ENCODE measurements around the gene DHFR. TPM values are rescaled to one million over a fixed set of nuclear protein-coding genes. Genes with fewer than 3 reads are reported as not detected.

The DHFR gene
- total and polyA plus RNA-seq, 9 of the 15 experiments (the other 6 are each of a cell fraction or from before 2014, with no cell fraction given): 45.6 to 176 (median 97.7) TPM

DNA sequence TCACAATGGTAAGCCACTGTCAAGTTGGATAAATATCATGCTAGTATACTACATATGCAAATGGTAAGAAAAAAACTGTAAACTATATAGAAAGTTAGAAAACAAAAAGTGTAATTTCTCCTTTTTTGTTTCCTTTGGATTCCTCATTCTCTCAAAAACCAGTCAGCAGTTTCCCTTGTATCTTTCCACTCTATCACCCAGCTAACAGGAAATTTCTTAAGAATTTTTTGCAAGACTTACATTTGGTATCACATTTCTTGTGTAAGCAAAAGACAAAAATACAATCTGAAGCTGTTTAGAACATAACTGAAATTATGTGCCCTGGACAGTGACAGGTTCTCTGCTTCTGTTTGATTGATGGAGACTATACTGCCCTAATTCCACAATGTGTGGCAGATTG is 25.5 kb downstream of the DHFR start (continued):
- TF ChIP-seq, protein P1, sequence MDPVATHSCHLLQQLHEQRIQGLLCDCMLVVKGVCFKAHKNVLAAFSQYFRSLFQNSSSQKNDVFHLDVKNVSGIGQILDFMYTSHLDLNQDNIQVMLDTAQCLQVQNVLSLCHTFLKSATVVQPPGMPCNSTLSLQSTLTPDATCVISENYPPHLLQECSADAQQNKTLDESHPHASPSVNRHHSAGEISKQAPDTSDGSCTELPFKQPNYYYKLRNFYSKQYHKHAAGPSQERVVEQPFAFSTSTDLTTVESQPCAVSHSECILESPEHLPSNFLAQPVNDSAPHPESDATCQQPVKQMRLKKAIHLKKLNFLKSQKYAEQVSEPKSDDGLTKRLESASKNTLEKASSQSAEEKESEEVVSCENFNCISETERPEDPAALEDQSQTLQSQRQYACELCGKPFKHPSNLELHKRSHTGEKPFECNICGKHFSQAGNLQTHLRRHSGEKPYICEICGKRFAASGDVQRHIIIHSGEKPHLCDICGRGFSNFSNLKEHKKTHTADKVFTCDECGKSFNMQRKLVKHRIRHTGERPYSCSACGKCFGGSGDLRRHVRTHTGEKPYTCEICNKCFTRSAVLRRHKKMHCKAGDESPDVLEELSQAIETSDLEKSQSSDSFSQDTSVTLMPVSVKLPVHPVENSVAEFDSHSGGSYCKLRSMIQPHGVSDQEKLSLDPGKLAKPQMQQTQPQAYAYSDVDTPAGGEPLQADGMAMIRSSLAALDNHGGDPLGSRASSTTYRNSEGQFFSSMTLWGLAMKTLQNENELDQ (CRISPR knock-in tag; IDR thresholded peaks at IDR 0.05; ENCODE audit: borderline replicate concordance): no peak

DNA sequence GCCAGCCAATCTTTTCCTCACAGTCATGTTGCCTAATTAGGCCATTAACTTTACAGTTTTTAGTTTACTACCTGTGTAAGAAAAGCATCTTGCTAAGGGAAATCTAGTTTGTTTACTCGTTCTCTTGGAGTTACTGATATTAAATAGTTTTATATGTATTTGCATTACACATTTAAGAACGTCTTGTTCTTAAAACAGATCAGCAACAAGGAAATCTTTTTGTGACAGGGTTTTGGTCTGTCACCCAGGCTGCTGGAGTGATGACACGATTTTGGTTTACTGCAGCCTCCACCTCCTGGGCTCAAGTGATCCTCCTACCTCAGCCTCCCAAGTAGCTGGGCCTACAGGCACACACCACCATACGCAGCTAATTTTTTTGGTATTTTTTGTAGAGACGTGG is 29.6 kb downstream of the DHFR start:
- WGBS (ENCODE audit: insufficient coverage, low coverage, missing lambda C conversion rate): 62% methylated on average over 5 of the region's 5 CpGs
- intact Hi-C loops (cut with micrococcal nuclease): no loop called here
- TF ChIP-seq, protein P2, sequence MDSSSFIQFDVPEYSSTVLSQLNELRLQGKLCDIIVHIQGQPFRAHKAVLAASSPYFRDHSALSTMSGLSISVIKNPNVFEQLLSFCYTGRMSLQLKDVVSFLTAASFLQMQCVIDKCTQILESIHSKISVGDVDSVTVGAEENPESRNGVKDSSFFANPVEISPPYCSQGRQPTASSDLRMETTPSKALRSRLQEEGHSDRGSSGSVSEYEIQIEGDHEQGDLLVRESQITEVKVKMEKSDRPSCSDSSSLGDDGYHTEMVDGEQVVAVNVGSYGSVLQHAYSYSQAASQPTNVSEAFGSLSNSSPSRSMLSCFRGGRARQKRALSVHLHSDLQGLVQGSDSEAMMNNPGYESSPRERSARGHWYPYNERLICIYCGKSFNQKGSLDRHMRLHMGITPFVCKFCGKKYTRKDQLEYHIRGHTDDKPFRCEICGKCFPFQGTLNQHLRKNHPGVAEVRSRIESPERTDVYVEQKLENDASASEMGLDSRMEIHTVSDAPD (CRISPR knock-in tag; IDR thresholded peaks at IDR 0.05): no peak
- TF ChIP-seq FOXP1 (CRISPR knock-in tag; IDR thresholded peaks at IDR 0.05): no peak
- TF ChIP-seq MED1 (CRISPR knock-in tag; IDR thresholded peaks at IDR 0.05; ENCODE audit: borderline replicate concordance): no peak
- TF ChIP-seq, protein P3, sequence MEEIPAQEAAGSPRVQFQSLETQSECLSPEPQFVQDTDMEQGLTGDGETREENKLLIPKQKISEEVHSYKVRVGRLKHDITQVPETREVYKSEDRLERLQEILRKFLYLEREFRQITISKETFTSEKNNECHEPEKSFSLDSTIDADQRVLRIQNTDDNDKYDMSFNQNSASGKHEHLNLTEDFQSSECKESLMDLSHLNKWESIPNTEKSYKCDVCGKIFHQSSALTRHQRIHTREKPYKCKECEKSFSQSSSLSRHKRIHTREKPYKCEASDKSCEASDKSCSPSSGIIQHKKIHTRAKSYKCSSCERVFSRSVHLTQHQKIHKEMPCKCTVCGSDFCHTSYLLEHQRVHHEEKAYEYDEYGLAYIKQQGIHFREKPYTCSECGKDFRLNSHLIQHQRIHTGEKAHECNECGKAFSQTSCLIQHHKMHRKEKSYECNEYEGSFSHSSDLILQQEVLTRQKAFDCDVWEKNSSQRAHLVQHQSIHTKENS (CRISPR knock-in tag; IDR thresholded peaks at IDR 0.05): no peak
- no peak for TF ChIP-seq CEBPB (tag; IDR thresholded peaks at IDR 0.05)
- TF ChIP-seq, protein P4, sequence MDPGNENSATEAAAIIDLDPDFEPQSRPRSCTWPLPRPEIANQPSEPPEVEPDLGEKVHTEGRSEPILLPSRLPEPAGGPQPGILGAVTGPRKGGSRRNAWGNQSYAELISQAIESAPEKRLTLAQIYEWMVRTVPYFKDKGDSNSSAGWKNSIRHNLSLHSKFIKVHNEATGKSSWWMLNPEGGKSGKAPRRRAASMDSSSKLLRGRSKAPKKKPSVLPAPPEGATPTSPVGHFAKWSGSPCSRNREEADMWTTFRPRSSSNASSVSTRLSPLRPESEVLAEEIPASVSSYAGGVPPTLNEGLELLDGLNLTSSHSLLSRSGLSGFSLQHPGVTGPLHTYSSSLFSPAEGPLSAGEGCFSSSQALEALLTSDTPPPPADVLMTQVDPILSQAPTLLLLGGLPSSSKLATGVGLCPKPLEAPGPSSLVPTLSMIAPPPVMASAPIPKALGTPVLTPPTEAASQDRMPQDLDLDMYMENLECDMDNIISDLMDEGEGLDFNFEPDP (CRISPR knock-in tag; IDR thresholded peaks at IDR 0.05): no peak
- no peak for TF ChIP-seq SRF (CRISPR knock-in tag; IDR thresholded peaks at IDR 0.05)
- TF ChIP-seq FIP1L1 (IDR thresholded peaks at IDR 0.05; ENCODE audit: low read depth, low read length, poor library complexity, severe bottlenecking): no peak
- no peak for TF ChIP-seq CEBPG (CRISPR knock-in tag; IDR thresholded peaks at IDR 0.05)
- no peak for TF ChIP-seq CEBPG (tag; conservative IDR thresholded peaks at IDR 0.05 in 1 of 2, IDR thresholded peaks at IDR 0.05 in 1 of 2)
- TF ChIP-seq, protein P5, sequence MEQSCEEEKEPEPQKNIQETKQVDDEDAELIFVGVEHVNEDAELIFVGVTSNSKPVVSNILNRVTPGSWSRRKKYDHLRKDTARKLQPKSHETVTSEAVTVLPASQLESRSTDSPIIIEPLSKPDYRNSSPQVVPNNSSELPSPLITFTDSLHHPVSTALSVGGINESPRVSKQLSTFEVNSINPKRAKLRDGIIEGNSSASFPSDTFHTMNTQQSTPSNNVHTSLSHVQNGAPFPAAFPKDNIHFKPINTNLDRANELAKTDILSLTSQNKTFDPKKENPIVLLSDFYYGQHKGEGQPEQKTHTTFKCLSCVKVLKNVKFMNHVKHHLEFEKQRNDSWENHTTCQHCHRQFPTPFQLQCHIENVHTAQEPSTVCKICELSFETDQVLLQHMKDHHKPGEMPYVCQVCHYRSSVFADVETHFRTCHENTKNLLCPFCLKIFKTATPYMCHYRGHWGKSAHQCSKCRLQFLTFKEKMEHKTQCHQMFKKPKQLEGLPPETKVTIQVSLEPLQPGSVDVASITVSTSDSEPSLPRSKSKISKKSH (CRISPR knock-in tag; IDR thresholded peaks at IDR 0.05): no peak

More for the DNA sequence above, 29.6 kb downstream of the DHFR start:
- no peak for DNase-seq (ENCODE audit: extremely low read depth in 1 of 4, low spot score in 3 of 4)
- in situ Hi-C loops (cut with MboI): no loop called here
- no peaks in the 10 kb centered on the region for H3K27me3 ChIP-seq (ENCODE audit: control insufficient read depth in 2 of 2, insufficient read depth in 2 of 2, low read length in 2 of 2)
- H3K79me2 ChIP-seq (ENCODE audit: control insufficient read depth, insufficient read depth, low read length): no peaks in the 10 kb centered on the region
- H3K4me3 ChIP-seq: no peak overlapping the region
- no peaks in the 10 kb centered on the region for H3K9me3 ChIP-seq (replicated peaks; ENCODE audit: control insufficient read depth, insufficient read depth, low read depth, low read length)
- FAIRE-seq: no peak
- ATAC-seq: no peak
- no peaks in the 10 kb centered on the region for H3K9me1 ChIP-seq (ENCODE audit: control insufficient read depth, insufficient read depth, low read length)
- H4K20me1 ChIP-seq (replicated peaks; ENCODE audit: control insufficient read depth, insufficient read depth, low read length): no peaks in the 10 kb centered on the region
- no peak overlapping the region for H3K9ac ChIP-seq (ENCODE audit: insufficient read depth in 1 of 2, low read depth in 2 of 2, low read length in 2 of 2)
- H2AFZ ChIP-seq (ENCODE audit: low read depth, low read length): no peak overlapping the region
- peaks cover 12% of the 10 kb centered on the region; the same call in 2 of the 3 replicates for H3K36me3 ChIP-seq (ENCODE audit: control insufficient read depth, insufficient read depth, low read length)
- ChIA-PET POLR2A (no interaction called here), CTCF (ENCODE audit: low intra/inter-chr PET ratio) (no interaction called here)
- no peaks in the 10 kb centered on the region for H3K4me1 ChIP-seq (replicated peaks in 1 of 2; ENCODE audit: control insufficient read depth in 2 of 2, insufficient read depth in 2 of 2, low read length in 2 of 2)
- H3K4me2 ChIP-seq (ENCODE audit: insufficient read depth, low read length): no peak overlapping the region
- H3K27ac ChIP-seq (ENCODE audit: extremely low read depth, low read depth, low read length): no peak overlapping the region
- no TSS peak for BruUV-seq (replicated peaks)
